HepG2 (cell line): Measurements from ENCODE around the gene MBD3. TPM values are rescaled to one million over a fixed set of nuclear protein-coding genes. Genes with fewer than 3 reads are reported as not detected.

Experiments
- ATAC-seq: fragments of 200-7000 bp; cut with Tn5 transposase; 3 replicates; pipeline ENCODE4 v1.9.1; 2020; ENCODE audit warnings: mild to moderate bottlenecking, moderate library complexity
- BruUV-seq: library from RNA; stranded (reverse); fragments of 400-500 nt; replicated peaks from 2 replicates; lab custom pipeline; 2021; lab: Mats Ljungman, UMichigan
- CTCF ChIA-PET: fragments of 300-600 bp; formaldehyde crosslinking; extraction: SDS; loops from one replicate; lab custom pipeline; 2021; ENCODE audit warnings: low total read pairs, inconsistent platforms, low intra/inter-chr PET ratio; lab: Yijun Ruan, JAX
- POLR2A ChIA-PET: fragments of 350-600 bp; sonication (Branson Sonifier 250); formaldehyde crosslinking; loops from one replicate; lab custom pipeline; 2020; ENCODE audit warnings: antibody characterized with exemption, inconsistent platforms; lab: Yijun Ruan, JAX
- DNase-seq: peaks from one replicate; pipeline ENCODE4 v3.0.0-alpha.2; 2015; ENCODE audit warnings: low spot score
- FAIRE-seq: peaks from 3 replicates; lab custom pipeline; 2011; peaks lifted over from hg19 to GRCh38; lab: Jason Lieb, UNC
- H2AFZ ChIP-seq: one replicate; pipeline ENCODE4 v1.6.1; 2011; ENCODE audit warnings: low read length, inconsistent platforms
- H3K27ac ChIP-seq: fragments of 300-600 bp; 3 replicates; pipeline ENCODE4 v1.8.0; 2011; ENCODE audit warnings: mixed run types, mild to moderate bottlenecking, mixed read lengths, low read length, inconsistent platforms; ENCODE audit not compliant: insufficient read depth; ENCODE audit errors: extremely low read length
- H3K27me3 ChIP-seq, 2 experiments: fragments of 200-600 bp in 1 of 2; 2 replicates in 1 of 2; 3 replicates in 1 of 2; pipeline versions ENCODE4 v1.6.0 to v1.8.0; 2011; ENCODE audit warnings: low read length in 2 of 2, mild to moderate bottlenecking in 2 of 2, moderate library complexity in 2 of 2, inconsistent platforms in 1 of 2; ENCODE audit not compliant: insufficient read depth in 2 of 2, control insufficient read depth in 1 of 2
- H3K36me3 ChIP-seq, 2 experiments: fragments of 200-600 bp in 1 of 2; replicated peaks in 1 of 2; 2 replicates in 1 of 2; 3 replicates in 1 of 2; pipeline versions ENCODE4 v1.5.1 to v1.8.0; 2011; ENCODE audit warnings: low read length in 2 of 2, inconsistent platforms in 1 of 2; ENCODE audit not compliant: insufficient read depth in 2 of 2, control insufficient read depth in 1 of 2
- H3K4me1 ChIP-seq: 2 replicates; pipeline ENCODE4 v1.5.1; 2012; ENCODE audit warnings: low read length, inconsistent platforms; ENCODE audit not compliant: insufficient read depth
- H3K4me2 ChIP-seq: 2 replicates; pipeline ENCODE4 v1.6.0; 2011; ENCODE audit warnings: low read depth, low read length, inconsistent platforms
- H3K4me3 ChIP-seq, 3 experiments: fragments of 200-600 bp in 1 of 3; sonication (generic), shearing (Covaris generic) in 1 of 3; replicated peaks in 1 of 3; 2 replicates each; pipeline ENCODE4 v1.5.1; 2011 to 2016; ENCODE audit warnings: low read length in 3 of 3, inconsistent platforms in 2 of 3, low read depth in 2 of 3, mild to moderate bottlenecking in 2 of 3, control low read depth in 1 of 3, mixed read lengths in 1 of 3; ENCODE audit not compliant: insufficient read depth in 1 of 3
- H3K79me2 ChIP-seq: one replicate; pipeline ENCODE4 v1.6.1; 2011; ENCODE audit warnings: low read length, inconsistent platforms; ENCODE audit not compliant: insufficient read depth
- H3K9ac ChIP-seq: 2 replicates; pipeline ENCODE4 v1.6.0; 2011; ENCODE audit warnings: mild to moderate bottlenecking, low read depth, low read length, inconsistent platforms; ENCODE audit not compliant: insufficient read depth
- H3K9me3 ChIP-seq: 2 replicates; pipeline ENCODE4 v1.5.1; 2012; ENCODE audit warnings: mild to moderate bottlenecking, low read length
- H4K20me1 ChIP-seq: 2 replicates; pipeline ENCODE4 v1.6.0; 2011; ENCODE audit warnings: inconsistent platforms, mild to moderate bottlenecking, low read length, moderate library complexity; ENCODE audit not compliant: insufficient read depth
- BORCS8-MEF2B ChIP-seq: sonication (generic); formaldehyde crosslinking; IDR thresholded peaks from 2 replicates; pipeline ENCODE4 v1.8.0; 2022; ENCODE audit warnings: mild to moderate bottlenecking, missing genetic modification reagents
- HES4 ChIP-seq: sonication (generic); formaldehyde crosslinking; IDR thresholded peaks from 2 replicates; pipeline ENCODE4 v1.9.0; 2021; ENCODE audit warnings: mild to moderate bottlenecking, missing genetic modification reagents, borderline replicate concordance
- HOXD1 ChIP-seq: sonication (generic); formaldehyde crosslinking; IDR thresholded peaks from 2 replicates; pipeline ENCODE4 v1.5.0; 2020; ENCODE audit warnings: missing genetic modification reagents
- JDP2 ChIP-seq: sonication (generic); formaldehyde crosslinking; IDR thresholded peaks from 2 replicates; pipeline ENCODE4 v1.8.1; 2022; ENCODE audit warnings: missing genetic modification reagents, borderline replicate concordance
- REXO4 ChIP-seq: sonication (generic); formaldehyde crosslinking; IDR thresholded peaks from 2 replicates; pipeline ENCODE4 v1.8.0; 2022; ENCODE audit warnings: missing genetic modification reagents, mild to moderate bottlenecking, borderline replicate concordance
- SKIL ChIP-seq: sonication (generic); formaldehyde crosslinking; IDR thresholded peaks from 2 replicates; pipeline ENCODE4 v1.8.0; 2022; ENCODE audit warnings: missing genetic modification reagents, mild to moderate bottlenecking, moderate library complexity, borderline replicate concordance
- SSRP1 ChIP-seq: IDR thresholded peaks from 2 replicates; pipeline ENCODE4 v1.6.1; 2016; ENCODE audit warnings: control low read depth
- TFDP1 ChIP-seq: IDR thresholded peaks from 2 replicates; pipeline ENCODE4 v1.6.1; 2016; ENCODE audit warnings: missing compliant biosample characterization, missing genetic modification reagents, borderline replicate concordance
- ZBTB43 ChIP-seq: sonication (generic); formaldehyde crosslinking; conservative IDR thresholded peaks from 2 replicates; pipeline ENCODE4 v1.4.0; 2020; ENCODE audit warnings: missing genetic modification reagents
- ZC3H13 ChIP-seq: sonication (generic); formaldehyde crosslinking; IDR thresholded peaks from 2 replicates; pipeline ENCODE4 v1.8.1; 2023; ENCODE audit warnings: mild to moderate bottlenecking, missing genetic modification reagents, moderate library complexity
- ZNF18 ChIP-seq: sonication (generic); formaldehyde crosslinking; IDR thresholded peaks from 2 replicates; pipeline ENCODE4 v1.8.0; 2022; ENCODE audit warnings: mild to moderate bottlenecking, missing genetic modification reagents; ENCODE audit not compliant: insufficient replicate concordance
- ZNF414 ChIP-seq: sonication (generic); formaldehyde crosslinking; IDR thresholded peaks from 2 replicates; pipeline ENCODE4 v1.5.0; 2020; ENCODE audit warnings: missing genetic modification reagents
- ZNF468 ChIP-seq: sonication (generic); formaldehyde crosslinking; IDR thresholded peaks from 2 replicates; pipeline ENCODE4 v1.8.0; 2022; ENCODE audit warnings: mild to moderate bottlenecking, moderate library complexity, missing genetic modification reagents
- ZNF768 ChIP-seq: sonication (generic); formaldehyde crosslinking; IDR thresholded peaks from 2 replicates; pipeline ENCODE4 v1.4.0; 2020; ENCODE audit warnings: missing genetic modification reagents
- ZNF891 ChIP-seq: sonication (generic); formaldehyde crosslinking; IDR thresholded peaks from 2 replicates; pipeline ENCODE4 v1.5.0; 2020; ENCODE audit warnings: mild to moderate bottlenecking, missing genetic modification reagents
- WGBS: methylation state at CpG from one replicate; pipeline ENCODE4 v1.1.6; 2017; ENCODE audit warnings: low lambda C conversion rate; 5-methylcytosine and 5-hydroxymethylcytosine counted together
- in situ Hi-C: cut with HindIII; loops from 2 replicates; pipeline ENCODE4 v1.10.0; 2017; ENCODE audit warnings: low pct_unique_long_range_greater_than_20kb; ENCODE audit not compliant: extremely low pct_ligation_motif_present
- intact Hi-C: fragments of 100-400 bp; cut with micrococcal nuclease; formaldehyde crosslinking; loops from one replicate; pipeline ENCODE4 v1.10.0; 2022; ENCODE audit not compliant: unreplicated experiment
- polyA plus RNA-seq, 8 experiments: library from polyadenylated mRNA; depleted of rRNA in 3 of 8; stranded (reverse) in 7 of 8; unstranded in 1 of 8; fragments of >200 nt; fragmentation: Illumina TruSeq in 4 of 8; extraction: Trizol in 4 of 8; gene quantifications; 2 replicates each; pipeline versions ENCODE4 v1.2.1 to v1.2.3, GENCODE V29; 2011 to 2016; ENCODE audit warnings: low read depth in 4 of 8, missing spikeins in 1 of 8, mixed read lengths in 1 of 8; ENCODE audit not compliant: insufficient read depth in 1 of 8
- total RNA-seq, 5 experiments: library from RNA; depleted of rRNA; stranded (reverse); fragments of >200 nt; fragmentation: Illumina TruSeq; extraction: Trizol; gene quantifications; 2 replicates each; pipeline ENCODE4 v1.2.3, GENCODE V29; 2016; ENCODE audit warnings: low read depth in 1 of 5
- TF ChIP-seq, protein P1 (sequence below): IDR thresholded peaks from 2 replicates; pipeline ENCODE4 v1.6.1; 2016

MBD3 gene
- total and polyA plus RNA-seq, 2 of the 13 experiments (the other 11 are each of a cell fraction or from before 2014, with no cell fraction given) = 21.2 to 76.9 TPM

DNA sequence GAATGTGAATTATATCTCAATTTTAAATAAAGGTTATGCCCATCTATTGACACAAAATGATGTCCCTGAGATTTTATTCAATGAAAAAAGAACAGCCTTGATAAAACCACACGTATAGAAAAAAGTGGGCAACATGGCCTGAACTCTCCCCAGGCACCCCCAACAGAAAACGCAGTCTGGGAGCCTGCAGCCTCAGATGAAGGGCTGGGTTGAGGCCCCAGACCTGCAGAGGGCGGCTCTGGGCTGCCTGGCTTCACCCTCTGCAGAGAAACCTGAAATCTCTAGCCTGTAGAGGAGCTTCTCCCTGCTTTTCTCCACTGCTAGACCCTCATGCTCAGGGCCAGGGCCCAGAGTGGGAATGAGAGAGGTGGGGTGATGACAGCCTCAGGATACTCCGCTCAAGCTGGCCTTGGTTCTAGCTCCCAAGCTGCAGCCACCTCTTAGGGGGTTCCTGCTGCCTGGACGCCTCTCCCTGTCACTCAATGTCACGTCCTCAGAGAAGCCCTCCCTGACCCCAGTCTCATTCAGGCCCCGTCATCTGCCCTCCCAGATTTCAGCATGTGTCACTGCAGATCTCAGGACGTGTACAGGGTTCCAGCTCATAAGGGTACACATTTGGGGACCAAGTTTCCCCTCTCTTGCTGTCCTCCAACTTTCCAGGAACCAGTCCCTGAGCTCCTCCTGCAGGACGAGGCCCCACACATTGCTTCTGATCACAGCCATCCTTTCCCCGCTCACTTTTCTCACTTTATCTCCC lies 1.8 kb downstream of the MBD3 start:
- Histone ChIP-seq H3K36me3 (peaks cover under 1 to 9% of the 10 kb centered on the region in 2 experiments; a peak in 2 of 5 replicates), H3K79me2 (peaks cover 41% of the 10 kb centered on the region), H3K27ac (peak overlapping the region; percentile 99), H3K9ac (peak overlapping the region; percentile 100), H3K4me1 (peaks cover 62% of the 10 kb centered on the region), H3K9me3 (no peaks in the 10 kb centered on the region), H3K4me3 (peak overlapping the region; percentile 72 to 90 (median 83)), H3K27me3 (no peaks in the 10 kb centered on the region; a peak in 1 of 5 replicates), H2AFZ (no peak overlapping the region), H3K4me2 (peak overlapping the region; percentile 95), H4K20me1 (no peaks in the 10 kb centered on the region)
- in situ Hi-C loops (no loop called here), intact Hi-C loops (loop anchor here (10.0 kb wide), 1 partner anchor 46 kb away; no protein-coding TSS in a partner anchor)
- FAIRE-seq (peak; percentile 47), ATAC-seq (peak; percentile 68), DNase-seq (peak; percentile 49)
- BruUV-seq = no TSS peak
- 14% methylated on average over 6 of the region's 10 CpGs for WGBS
- CTCF ChIA-PET = no interaction called here
- POLR2A ChIA-PET = interaction anchor here (0.5 to 2.7 kb wide), 14 partner anchors 10 to 235 kb away, joined by 3 to 24 read pairs (median 3); partner anchors contain the start of genes REEP6 and UQCR11
- TF ChIP-seq ZNF768 (CRISPR knock-in tag) (no peak), BORCS8-MEF2B (CRISPR knock-in tag) (no peak), HES4 (CRISPR knock-in tag) (no peak), ZC3H13 (CRISPR knock-in tag) (0 out of 2 replicates have a peak, but pooled peaks have one; percentile 49), ZNF414 (CRISPR knock-in tag) (no peak), ZNF468 (CRISPR knock-in tag) (no peak), ZNF891 (CRISPR knock-in tag) (no peak), TFDP1 (CRISPR knock-in tag) (no peak), ZNF18 (peak; percentile 54), ZBTB43 (CRISPR knock-in tag) (no peak), HOXD1 (no peak), JDP2 (no peak), SSRP1 (CRISPR knock-in tag) (no peak), REXO4 (CRISPR knock-in tag) (no peak), SKIL (CRISPR knock-in tag) (no peak)
- TF ChIP-seq, protein P1, sequence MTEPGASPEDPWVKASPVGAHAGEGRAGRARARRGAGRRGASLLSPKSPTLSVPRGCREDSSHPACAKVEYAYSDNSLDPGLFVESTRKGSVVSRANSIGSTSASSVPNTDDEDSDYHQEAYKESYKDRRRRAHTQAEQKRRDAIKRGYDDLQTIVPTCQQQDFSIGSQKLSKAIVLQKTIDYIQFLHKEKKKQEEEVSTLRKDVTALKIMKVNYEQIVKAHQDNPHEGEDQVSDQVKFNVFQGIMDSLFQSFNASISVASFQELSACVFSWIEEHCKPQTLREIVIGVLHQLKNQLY (CRISPR knock-in tag) = no peak
